HL-60 (cell line): ENCODE results near the gene SLK.

ENCODE experiments used
- DNase-seq, 2 experiments: peaks; one replicate each; pipeline ENCODE4 v3.0.0-alpha.2; 2010 to 2020; ENCODE audit warnings: low read depth in 1 of 2, low spot score in 1 of 2
- H3K27ac ChIP-seq: fragments of 250-450 bp; sonication (Bioruptor Pico); replicated peaks from 2 replicates; pipeline ENCODE4 v1.5.1; 2020; ENCODE audit warnings: mild to moderate bottlenecking, moderate library complexity
- H3K27me3 ChIP-seq: fragments of 250-450 bp; sonication (Bioruptor Pico); 2 replicates; pipeline ENCODE4 v1.5.1; 2021; ENCODE audit warnings: mild to moderate bottlenecking, moderate library complexity; ENCODE audit not compliant: insufficient read depth, poor library complexity, severe bottlenecking
- H3K4me3 ChIP-seq: replicated peaks from 2 replicates; pipeline ENCODE4 v1.5.1; 2011; ENCODE audit warnings: mild to moderate bottlenecking, control low read depth, low read length; ENCODE audit not compliant: insufficient read depth
- GABPA ChIP-seq: IDR thresholded peaks from 2 replicates; pipeline ENCODE4 v1.6.1; 2012; ENCODE audit warnings: low read depth
- POLR2AphosphoS5 ChIP-seq: IDR thresholded peaks from 2 replicates; pipeline ENCODE4 v1.6.1; 2012; ENCODE audit warnings: low read depth
- SPI1 ChIP-seq: IDR thresholded peaks from 2 replicates; pipeline ENCODE4 v1.6.1; 2012; ENCODE audit warnings: low read depth, mild to moderate bottlenecking, borderline replicate concordance
- TF ChIP-seq, protein P1 (sequence below): IDR thresholded peaks from 2 replicates; pipeline ENCODE4 v1.6.1; 2012; ENCODE audit warnings: low read depth; ENCODE audit not compliant: insufficient replicate concordance
- TF ChIP-seq, protein P2 (sequence below): IDR thresholded peaks from one replicate; pipeline ENCODE4 v1.5.1; 2011; ENCODE audit warnings: low read length, control low read depth, inconsistent platforms; ENCODE audit not compliant: insufficient read depth

SLK gene

DNA sequence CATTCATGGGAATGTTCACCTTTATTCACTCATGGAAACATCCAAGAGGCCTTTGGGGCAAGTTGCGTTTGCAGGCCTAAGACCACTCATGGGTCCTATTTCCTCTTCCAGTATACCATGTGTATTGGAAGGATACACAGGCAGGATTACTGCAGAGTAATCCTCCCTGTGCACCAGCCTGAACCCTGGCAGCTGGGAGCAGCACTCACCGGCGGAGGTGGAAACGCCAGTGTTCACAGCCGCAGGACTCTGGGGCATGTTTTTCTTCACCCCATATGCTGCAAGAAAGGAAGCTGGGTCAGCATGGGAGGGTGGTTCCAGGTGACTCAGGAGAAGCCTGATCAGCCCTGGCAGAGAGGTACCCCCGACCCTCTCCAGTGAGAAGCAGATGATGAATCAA, 94.3 kb downstream of the SLK start:
- TF ChIP-seq, protein P1, sequence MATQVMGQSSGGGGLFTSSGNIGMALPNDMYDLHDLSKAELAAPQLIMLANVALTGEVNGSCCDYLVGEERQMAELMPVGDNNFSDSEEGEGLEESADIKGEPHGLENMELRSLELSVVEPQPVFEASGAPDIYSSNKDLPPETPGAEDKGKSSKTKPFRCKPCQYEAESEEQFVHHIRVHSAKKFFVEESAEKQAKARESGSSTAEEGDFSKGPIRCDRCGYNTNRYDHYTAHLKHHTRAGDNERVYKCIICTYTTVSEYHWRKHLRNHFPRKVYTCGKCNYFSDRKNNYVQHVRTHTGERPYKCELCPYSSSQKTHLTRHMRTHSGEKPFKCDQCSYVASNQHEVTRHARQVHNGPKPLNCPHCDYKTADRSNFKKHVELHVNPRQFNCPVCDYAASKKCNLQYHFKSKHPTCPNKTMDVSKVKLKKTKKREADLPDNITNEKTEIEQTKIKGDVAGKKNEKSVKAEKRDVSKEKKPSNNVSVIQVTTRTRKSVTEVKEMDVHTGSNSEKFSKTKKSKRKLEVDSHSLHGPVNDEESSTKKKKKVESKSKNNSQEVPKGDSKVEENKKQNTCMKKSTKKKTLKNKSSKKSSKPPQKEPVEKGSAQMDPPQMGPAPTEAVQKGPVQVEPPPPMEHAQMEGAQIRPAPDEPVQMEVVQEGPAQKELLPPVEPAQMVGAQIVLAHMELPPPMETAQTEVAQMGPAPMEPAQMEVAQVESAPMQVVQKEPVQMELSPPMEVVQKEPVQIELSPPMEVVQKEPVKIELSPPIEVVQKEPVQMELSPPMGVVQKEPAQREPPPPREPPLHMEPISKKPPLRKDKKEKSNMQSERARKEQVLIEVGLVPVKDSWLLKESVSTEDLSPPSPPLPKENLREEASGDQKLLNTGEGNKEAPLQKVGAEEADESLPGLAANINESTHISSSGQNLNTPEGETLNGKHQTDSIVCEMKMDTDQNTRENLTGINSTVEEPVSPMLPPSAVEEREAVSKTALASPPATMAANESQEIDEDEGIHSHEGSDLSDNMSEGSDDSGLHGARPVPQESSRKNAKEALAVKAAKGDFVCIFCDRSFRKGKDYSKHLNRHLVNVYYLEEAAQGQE: no peak
- TF ChIP-seq, protein P2, sequence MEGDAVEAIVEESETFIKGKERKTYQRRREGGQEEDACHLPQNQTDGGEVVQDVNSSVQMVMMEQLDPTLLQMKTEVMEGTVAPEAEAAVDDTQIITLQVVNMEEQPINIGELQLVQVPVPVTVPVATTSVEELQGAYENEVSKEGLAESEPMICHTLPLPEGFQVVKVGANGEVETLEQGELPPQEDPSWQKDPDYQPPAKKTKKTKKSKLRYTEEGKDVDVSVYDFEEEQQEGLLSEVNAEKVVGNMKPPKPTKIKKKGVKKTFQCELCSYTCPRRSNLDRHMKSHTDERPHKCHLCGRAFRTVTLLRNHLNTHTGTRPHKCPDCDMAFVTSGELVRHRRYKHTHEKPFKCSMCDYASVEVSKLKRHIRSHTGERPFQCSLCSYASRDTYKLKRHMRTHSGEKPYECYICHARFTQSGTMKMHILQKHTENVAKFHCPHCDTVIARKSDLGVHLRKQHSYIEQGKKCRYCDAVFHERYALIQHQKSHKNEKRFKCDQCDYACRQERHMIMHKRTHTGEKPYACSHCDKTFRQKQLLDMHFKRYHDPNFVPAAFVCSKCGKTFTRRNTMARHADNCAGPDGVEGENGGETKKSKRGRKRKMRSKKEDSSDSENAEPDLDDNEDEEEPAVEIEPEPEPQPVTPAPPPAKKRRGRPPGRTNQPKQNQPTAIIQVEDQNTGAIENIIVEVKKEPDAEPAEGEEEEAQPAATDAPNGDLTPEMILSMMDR: no peak
- TF ChIP-seq POLR2AphosphoS5 (no peak), SPI1 (no peak), GABPA (no peak)
- H3K27me3 ChIP-seq: no peaks in the 10 kb centered on the region
- DNase-seq: no peak
- H3K27ac ChIP-seq: no peak overlapping the region
- no peak overlapping the region for H3K4me3 ChIP-seq

DNA sequence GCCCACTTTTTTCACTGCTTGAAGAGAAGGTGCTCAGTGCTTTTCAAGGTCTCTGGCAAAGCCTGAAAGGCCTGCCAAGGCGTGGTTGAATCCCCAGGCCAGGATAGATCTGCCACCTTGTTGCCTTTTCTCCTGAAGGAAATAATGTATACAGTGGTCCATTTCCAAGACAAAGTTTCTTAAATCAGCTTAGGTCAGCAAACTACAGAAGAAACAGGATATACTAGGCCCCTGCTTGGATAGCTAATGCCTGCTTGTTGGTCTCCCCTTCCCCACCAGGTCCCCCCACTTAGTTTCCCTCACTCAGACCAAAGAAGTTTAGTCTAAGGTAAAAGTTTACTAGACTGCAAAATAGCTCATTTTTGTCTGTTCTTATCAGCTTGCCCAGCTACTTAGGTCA, 98.8 kb downstream of the SLK start:
- Histone ChIP-seq H3K27ac (no peak overlapping the region), H3K4me3 (no peak overlapping the region), H3K27me3 (no peaks in the 10 kb centered on the region)
- no peak for DNase-seq
- no peak for TF ChIP-seq GABPA
- TF ChIP-seq SPI1: no peak
- TF ChIP-seq POLR2AphosphoS5: no peak
- TF ChIP-seq, protein P2: no peak
- TF ChIP-seq, protein P1: no peak

DNA sequence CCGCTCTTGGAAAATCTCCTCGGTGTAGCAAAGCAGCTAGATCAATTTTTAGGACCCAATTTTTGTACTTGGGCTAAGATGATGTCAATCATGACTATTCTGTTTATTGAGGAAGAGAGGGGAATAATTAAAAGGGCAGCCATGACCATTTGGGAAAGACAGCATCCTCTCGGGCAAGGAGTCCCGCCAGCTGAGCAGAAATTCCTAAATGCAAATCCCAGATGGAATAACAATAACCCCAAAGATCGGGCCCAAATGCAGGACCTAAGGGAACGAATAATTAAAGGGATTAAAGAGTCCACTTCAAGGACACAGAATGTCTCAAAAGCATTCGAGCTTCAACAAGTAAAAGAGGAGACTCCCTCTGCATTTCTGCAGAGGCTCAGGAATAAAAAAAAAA, 100.0 kb downstream of the SLK start:
- Histone ChIP-seq H3K4me3 (no peak overlapping the region), H3K27ac (no peak overlapping the region), H3K27me3 (no peaks in the 10 kb centered on the region)
- no peak for DNase-seq
- TF ChIP-seq, protein P2: no peak
- TF ChIP-seq, protein P1: no peak
- TF ChIP-seq POLR2AphosphoS5: no peak
- no peak for TF ChIP-seq GABPA
- no peak for TF ChIP-seq SPI1
